Stimulated activated effector memory CD8-positive, alpha-beta T cell treated with anti-CD3 and anti-CD28 coated beads, Interleukin-12 subunit alpha, Interleukin-12 subunit beta, amount 100 ng/mL, for 72 hours (primary cell): Measurements from ENCODE around the gene SERPINB3.
"Not testable (repeated sequence)": the region's sequence is repeated elsewhere in the genome, so short reads cannot be mapped to it uniquely, and the experiment has no call there.

Source experiments
- ATAC-seq: fragments of 150-1000 bp; cut with Tn5 transposase; 2 replicates; pipeline ENCODE4 v1.10.0; 2021
- DNase-seq, 2 donors: peaks; one replicate each; pipeline ENCODE4 v3.0.0; 2021 to 2022; ENCODE audit warnings: low spot score in 2 of 2
- H3K27ac Mint-ChIP-seq: one replicate; pipeline ENCODE4 v1.8.0; 2022; ENCODE audit warnings: mild to moderate bottlenecking, mixed read lengths
- H3K36me3 Mint-ChIP-seq: one replicate; pipeline ENCODE4 v1.8.0; 2022; ENCODE audit warnings: mild to moderate bottlenecking, mixed read lengths
- H3K4me1 Mint-ChIP-seq: one replicate; pipeline ENCODE4 v1.8.0; 2022; ENCODE audit warnings: mixed read lengths
- H3K4me3 Mint-ChIP-seq: one replicate; pipeline ENCODE4 v1.8.0; 2022; ENCODE audit warnings: mild to moderate bottlenecking, mixed read lengths
- H3K9me3 Mint-ChIP-seq: one replicate; pipeline ENCODE4 v1.8.0; 2022; ENCODE audit warnings: mixed read lengths

The SERPINB3 gene

DNA sequence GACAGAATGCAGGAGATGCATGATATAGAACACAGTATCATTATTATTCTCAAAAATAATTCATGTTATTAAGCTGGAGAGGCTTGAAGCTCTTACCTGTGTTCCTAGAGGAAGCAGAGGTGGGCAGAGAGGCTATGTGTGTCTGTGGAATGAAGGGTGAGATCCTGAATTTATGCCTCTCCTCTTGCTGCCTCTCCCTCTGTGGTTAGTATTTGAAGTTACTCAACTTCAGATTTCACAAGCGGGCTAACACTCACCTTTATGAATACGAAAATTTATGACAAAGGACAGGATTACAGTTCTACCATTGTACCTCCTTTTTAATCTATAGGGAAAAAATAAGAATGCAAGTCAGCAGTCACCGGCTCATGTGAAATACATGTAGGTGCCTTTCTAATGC, at the start of gene SERPINB3:
Gene SERPINB3, minus strand, starts transcription at position 144 of the 400 bp plus-strand sequence. CDS start 677 bp downstream, outside the sequence.
- H3K27ac Mint-ChIP-seq, H3K36me3 Mint-ChIP-seq, DNase-seq, H3K9me3 Mint-ChIP-seq, H3K4me3 Mint-ChIP-seq, ATAC-seq, H3K4me1 Mint-ChIP-seq: not testable (repeated sequence)

DNA sequence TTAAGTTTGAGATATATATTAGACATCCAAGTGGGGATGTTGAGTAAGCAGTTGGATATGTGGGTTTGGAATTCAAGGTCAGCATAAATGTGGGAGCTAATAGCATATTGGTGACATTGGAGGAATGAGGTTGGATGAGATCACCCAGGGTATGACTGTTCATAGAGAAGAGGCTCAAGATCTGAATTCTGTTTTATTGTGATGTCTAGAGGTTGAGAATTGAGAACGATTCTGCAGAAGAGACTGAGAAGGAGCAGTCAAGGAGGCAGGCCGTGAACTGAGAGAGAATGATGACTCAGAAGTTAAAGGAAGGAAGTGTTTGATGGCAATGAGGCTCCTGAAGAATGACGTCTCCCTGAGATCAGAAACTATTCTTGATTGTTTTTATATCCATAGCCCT, 47.0 kb upstream of the SERPINB3 start:
- Mint-ChIP-seq H3K4me1 (no peaks in the 10 kb centered on the region), H3K4me3 (no peak overlapping the region), H3K36me3 (no peaks in the 10 kb centered on the region), H3K27ac (no peak overlapping the region), H3K9me3 (peaks cover 8% of the 10 kb centered on the region)
- no peak for DNase-seq
- no peak for ATAC-seq

DNA sequence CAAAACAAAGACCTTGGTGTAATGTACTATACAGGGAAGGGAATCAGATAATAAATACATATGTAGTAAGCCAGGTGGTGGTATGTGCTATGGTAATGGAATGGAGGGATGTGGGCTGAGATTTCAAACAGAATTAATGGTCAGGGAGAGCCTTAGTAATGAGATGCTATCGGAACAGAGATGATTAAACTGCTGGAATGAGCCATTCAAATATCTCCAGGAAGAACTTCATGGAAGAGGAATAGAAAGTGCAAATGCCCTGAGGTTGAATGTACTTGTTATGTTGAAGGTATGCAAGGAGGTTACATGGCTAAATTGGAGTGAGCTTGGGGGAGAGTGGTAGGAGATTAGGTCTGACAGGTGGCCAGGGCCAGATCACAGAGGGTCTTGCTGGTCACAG, 46.1 kb upstream of the SERPINB3 start:
- H3K9me3 Mint-ChIP-seq, result no peaks in the 10 kb centered on the region

DNA sequence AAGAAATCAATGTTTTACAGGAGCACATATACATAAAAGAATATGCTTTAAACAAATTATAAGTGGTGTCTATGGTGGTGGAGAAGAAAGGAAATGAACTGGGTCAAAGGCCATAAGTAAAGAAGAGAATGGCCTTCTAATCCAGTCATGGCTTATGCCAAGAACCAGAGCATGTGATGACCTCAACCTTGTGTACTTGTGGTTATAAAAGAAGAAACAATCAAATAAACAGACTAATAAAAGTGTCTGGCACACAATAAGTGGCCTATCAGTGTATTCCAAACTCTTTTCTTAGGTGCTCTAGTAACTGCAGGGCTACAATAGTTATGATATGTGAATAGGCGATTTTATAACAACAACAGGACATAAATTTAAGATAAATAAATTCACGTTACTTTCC, 43.7 kb upstream of the SERPINB3 start:
- H3K27ac Mint-ChIP-seq, result no peak overlapping the region
- H3K4me3 Mint-ChIP-seq, result no peak overlapping the region
- no peak for DNase-seq
- H3K9me3 Mint-ChIP-seq, result no peaks in the 10 kb centered on the region
- no peak for ATAC-seq
- H3K4me1 Mint-ChIP-seq, result no peaks in the 10 kb centered on the region
- no peaks in the 10 kb centered on the region for H3K36me3 Mint-ChIP-seq

More for the DNA sequence above, 46.1 kb upstream of the SERPINB3 start:
- Mint-ChIP-seq H3K27ac (no peak overlapping the region), H3K36me3 (no peaks in the 10 kb centered on the region), H3K4me3 (no peak overlapping the region), H3K4me1 (no peaks in the 10 kb centered on the region)
- ATAC-seq (no peak), DNase-seq (no peak)

DNA sequence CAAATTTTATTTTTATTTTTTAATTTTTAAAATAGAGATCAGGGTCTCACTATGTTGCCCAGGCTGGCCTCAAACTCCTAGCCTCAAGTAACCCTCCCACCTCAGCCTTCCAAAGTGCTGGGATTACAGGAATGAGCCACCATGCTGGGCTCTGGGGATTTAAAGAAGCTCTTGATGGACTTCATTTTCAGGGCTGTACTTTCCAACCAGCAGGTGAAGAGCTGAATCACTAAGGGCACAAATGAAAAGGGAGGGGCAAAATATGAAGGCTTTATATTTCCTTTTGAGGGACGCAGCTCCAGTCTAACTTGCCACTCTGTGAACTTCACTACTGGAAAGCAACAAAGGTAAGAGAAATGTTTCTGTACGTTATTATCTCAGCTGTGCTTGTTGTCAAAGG, 41.0 kb upstream of the SERPINB3 start, which contains the start of gene SERPINB11:
Gene SERPINB11, plus strand, starts transcription at position 301 of the 400 bp plus-strand sequence. CDS start 7,234 bp downstream, outside the sequence.
- H3K27ac Mint-ChIP-seq, result no peak within 1 kb of the TSS
- no peaks in the 10 kb centered on the region for H3K9me3 Mint-ChIP-seq
- H3K4me3 Mint-ChIP-seq, result no peak within 1 kb of the TSS
- DNase-seq, result no peak
- H3K4me1 Mint-ChIP-seq, result no peaks in the 10 kb centered on the region
- no peak for ATAC-seq
- no peaks in the 10 kb centered on the region for H3K36me3 Mint-ChIP-seq

DNA sequence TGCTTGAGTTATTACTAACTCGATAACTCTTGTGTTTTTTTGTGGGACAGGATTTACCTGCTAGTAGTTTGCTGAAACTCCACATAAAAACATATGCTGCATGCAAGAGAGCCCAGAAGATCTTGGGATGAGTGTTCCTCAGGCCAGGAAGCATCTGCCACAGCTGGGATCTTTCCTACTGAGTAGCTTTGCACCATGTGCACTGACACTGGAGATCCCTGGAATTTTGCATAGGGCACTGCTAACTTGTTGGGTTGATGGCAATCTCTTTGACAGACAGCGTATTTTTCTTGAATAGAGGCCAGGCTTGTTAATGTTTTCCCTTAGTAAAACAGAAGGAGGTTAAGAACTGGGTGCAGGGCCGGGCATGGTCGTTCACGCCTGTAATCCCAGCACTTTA, 40.3 kb upstream of the SERPINB3 start:
- DNase-seq (no peak), ATAC-seq (no peak)
- no peak overlapping the region for H3K27ac Mint-ChIP-seq
- H3K4me3 Mint-ChIP-seq, result no peak overlapping the region
- no peaks in the 10 kb centered on the region for H3K36me3 Mint-ChIP-seq
- no peaks in the 10 kb centered on the region for H3K9me3 Mint-ChIP-seq
- no peaks in the 10 kb centered on the region for H3K4me1 Mint-ChIP-seq

DNA sequence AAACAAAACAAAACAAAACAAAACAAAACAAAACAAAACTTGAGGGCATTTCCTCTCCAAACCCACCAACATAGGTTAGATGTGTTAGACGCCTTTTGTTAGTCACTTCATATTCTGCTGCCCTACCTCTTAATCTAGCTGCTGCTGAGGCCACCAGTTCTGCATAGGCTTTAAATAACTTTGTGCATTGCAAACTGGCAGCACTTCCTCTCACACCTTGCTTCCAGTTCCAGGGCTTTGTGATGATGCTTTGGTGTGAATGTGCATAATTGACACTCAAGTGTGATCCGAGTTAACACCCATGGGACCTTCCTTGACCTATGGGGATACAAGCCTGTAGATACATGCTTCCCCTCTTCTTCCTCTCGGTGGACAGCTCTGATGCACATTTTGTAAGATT, 38.8 kb upstream of the SERPINB3 start:
- ATAC-seq, result no peak
- H3K9me3 Mint-ChIP-seq, result no peaks in the 10 kb centered on the region
- no peaks in the 10 kb centered on the region for H3K4me1 Mint-ChIP-seq
- no peaks in the 10 kb centered on the region for H3K36me3 Mint-ChIP-seq
- no peak overlapping the region for H3K4me3 Mint-ChIP-seq
- no peak overlapping the region for H3K27ac Mint-ChIP-seq
- no peak for DNase-seq

DNA sequence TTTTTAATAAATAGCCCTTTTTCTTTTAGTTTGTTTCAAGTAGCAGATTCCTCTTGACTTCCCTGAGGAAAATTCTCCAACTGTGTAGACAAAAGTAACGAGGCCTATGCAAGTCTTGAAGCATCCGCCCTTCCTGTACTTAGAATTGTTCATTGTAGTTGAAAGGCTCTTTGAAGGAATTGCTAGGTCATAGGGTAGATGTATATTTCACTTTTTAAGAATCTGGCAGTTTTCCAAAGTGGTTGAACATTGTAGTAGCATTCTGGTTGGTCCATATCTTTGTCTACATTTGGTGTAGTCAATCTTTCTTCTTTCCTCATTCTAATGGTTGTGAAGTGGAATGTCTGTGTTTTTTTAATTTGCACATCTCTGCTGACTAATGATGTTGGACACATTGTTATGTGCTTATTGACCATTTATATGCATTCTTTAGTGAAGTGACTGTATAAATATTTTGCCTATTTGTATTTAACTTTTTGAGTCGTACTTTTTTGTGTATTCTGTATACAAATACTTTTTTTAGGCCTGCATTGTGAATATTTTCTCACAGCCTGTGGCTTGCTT, 35.5 kb upstream of the SERPINB3 start:
- Mint-ChIP-seq H3K4me1 (no peaks in the 10 kb centered on the region), H3K36me3 (no peaks in the 10 kb centered on the region), H3K4me3 (no peak overlapping the region), H3K27ac (no peak overlapping the region), H3K9me3 (no peaks in the 10 kb centered on the region)
- ATAC-seq (no peak), DNase-seq (no peak)

DNA sequence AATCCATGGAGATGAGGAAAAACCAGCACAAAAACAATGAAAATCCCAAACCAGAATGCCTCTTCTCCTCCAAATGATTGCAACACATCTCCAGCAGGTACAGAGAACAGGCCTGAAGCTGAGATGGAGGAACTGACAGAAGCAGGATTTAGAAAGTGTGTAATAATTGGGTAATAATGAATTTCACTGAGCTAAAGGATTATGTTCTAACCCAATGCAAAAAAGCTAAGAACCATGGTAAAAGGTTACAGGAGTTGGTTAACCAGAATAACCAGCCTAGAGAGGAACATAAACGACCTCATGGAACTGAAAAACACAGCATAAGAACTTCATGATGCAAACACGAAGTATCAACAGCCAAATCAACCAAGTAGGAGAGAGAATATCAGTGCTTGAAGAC, 27.4 kb upstream of the SERPINB3 start:
- Mint-ChIP-seq H3K9me3 (peaks cover 7% of the 10 kb centered on the region), H3K4me1 (no peaks in the 10 kb centered on the region), H3K4me3 (no peak overlapping the region), H3K36me3 (no peaks in the 10 kb centered on the region), H3K27ac (no peak overlapping the region)
- no peak for ATAC-seq
- DNase-seq, result no peak

DNA sequence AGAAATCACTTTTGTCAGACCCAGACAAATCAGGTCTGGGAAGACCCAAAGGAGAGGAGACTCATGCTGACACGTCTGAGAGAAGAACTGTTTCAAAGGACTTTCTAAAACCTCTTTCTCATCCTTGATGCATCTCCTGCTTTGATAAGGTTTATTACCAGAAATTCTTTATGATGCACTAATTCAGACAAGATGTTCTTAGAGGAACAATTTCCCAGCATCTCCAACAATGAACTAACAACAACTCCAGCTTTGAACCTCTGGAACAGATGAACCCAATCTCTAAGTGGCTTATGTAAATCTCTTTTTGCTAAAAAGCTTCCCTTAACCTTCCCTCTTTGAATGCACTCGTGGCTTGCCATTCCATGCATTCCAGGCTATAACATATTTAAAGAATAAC, 25.2 kb upstream of the SERPINB3 start:
- Mint-ChIP-seq H3K4me1 (no peaks in the 10 kb centered on the region), H3K9me3 (peaks cover 10% of the 10 kb centered on the region), H3K36me3 (no peaks in the 10 kb centered on the region), H3K27ac (no peak overlapping the region), H3K4me3 (no peak overlapping the region)
- no peak for ATAC-seq
- no peak for DNase-seq

DNA sequence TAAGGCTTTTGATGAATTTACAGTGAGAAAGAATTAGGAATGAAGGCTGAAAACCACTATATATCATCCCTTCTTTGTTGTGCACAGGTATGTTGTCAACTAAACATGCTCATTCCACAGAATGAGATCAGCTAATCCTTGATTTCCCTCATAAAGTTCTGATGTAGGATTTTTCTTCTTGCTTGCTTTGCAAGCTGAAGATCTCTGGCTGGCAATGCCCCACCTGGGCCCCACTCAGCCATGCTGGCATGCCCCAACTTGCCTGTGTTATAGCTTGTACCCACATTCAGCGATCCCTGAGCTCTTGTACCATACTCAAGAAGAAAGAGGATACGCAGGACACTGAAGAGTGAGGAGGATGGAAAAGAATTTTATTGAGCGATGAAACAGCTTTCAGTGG, 23.0 kb upstream of the SERPINB3 start:
- H3K4me1 Mint-ChIP-seq, result no peaks in the 10 kb centered on the region
- H3K4me3 Mint-ChIP-seq, result no peak overlapping the region
- DNase-seq (no peak), ATAC-seq (no peak)
- no peak overlapping the region for H3K27ac Mint-ChIP-seq
- no peaks in the 10 kb centered on the region for H3K36me3 Mint-ChIP-seq
- H3K9me3 Mint-ChIP-seq, result peaks cover 9% of the 10 kb centered on the region

DNA sequence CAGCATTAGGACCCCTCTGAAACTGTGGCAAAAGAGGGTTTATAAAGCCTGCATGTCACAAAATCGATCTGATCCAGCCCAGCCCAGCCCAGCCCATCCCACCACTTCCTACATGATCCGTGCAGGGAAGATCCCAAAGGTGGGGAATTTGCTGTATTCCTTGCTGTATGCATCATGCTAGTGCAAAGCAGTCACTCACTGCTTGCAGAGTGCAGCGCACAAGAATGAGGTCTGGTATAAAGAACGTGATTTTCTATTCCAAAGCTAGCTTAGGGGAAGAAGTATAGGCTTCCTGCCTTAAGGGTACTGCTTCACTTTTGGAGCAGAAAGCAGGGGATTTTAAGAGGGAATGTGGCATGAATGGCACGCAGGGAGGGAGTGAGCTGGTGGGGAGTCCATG, 22.2 kb upstream of the SERPINB3 start:
- DNase-seq, result no peak
- H3K4me3 Mint-ChIP-seq, result no peak overlapping the region
- no peak overlapping the region for H3K27ac Mint-ChIP-seq
- H3K36me3 Mint-ChIP-seq, result no peaks in the 10 kb centered on the region
- no peaks in the 10 kb centered on the region for H3K4me1 Mint-ChIP-seq
- peaks cover 9% of the 10 kb centered on the region for H3K9me3 Mint-ChIP-seq
- ATAC-seq, result no peak

DNA sequence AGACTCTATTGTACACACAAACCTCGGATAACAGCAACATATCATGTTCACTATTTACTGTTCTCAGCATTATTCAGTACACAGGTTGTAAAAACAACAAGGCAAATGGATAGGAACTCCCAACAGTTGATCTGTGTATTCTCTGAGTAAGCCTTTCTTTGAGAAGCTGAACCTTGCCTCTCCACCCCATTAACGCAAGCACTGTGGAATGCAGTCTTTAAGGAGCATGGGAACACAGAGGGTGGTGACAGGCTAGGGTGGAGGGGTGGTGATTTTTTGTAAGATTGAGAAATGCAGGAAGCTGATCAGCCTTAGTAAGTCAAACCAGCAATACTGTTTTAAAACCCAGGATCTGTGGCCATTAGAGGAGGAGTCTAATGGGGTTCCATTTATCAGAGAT, 21.5 kb upstream of the SERPINB3 start:
- DNase-seq (no peak), ATAC-seq (no peak)
- H3K9me3 Mint-ChIP-seq, result peaks cover 9% of the 10 kb centered on the region
- H3K36me3 Mint-ChIP-seq, result no peaks in the 10 kb centered on the region
- H3K27ac Mint-ChIP-seq, result no peak overlapping the region
- H3K4me3 Mint-ChIP-seq, result no peak overlapping the region
- no peaks in the 10 kb centered on the region for H3K4me1 Mint-ChIP-seq

DNA sequence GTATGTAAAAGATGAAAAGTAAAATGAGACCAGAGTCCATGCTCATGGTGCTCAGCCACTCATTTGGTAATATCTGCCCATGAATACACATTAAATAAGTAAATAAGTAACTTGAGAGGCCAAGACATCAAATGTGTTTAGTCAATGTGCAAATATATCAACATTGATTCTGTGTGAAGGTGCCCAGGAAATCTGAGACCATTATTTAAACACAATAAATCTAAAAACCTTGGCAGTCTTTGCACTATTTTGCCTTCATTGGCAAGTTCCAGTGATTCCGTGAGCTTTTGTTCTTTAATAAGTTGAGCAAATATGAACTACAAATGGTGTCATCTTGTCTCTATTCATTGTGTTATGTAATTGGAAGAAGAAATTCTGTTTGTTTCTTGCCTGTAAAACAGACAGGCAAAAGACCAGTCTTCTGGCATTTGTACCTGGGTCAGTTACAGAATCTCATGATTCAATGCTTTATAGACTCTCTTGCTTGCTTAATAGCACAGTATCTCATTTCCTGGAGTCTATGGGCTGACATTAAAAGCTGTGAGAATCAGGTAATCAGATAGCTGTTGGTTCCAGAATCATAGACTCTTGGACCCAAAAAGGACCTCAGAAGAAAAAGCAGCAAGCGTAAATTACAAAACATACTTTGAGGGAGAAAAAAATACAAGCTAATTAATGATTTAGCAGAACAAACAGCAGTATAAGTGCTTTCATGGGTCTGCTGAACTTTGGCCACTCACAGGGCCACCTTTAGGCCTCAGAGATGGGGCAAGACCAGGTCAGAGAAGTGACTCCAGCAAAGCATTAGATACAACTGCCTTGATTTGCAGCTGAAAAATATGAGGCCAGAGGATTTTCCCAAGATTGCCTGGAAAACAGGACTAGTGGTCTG, 20.0 kb upstream of the SERPINB3 start:
- ATAC-seq, result no peak
- Mint-ChIP-seq H3K4me1 (no peaks in the 10 kb centered on the region), H3K9me3 (peaks cover 9% of the 10 kb centered on the region), H3K27ac (no peak overlapping the region), H3K36me3 (no peaks in the 10 kb centered on the region), H3K4me3 (no peak overlapping the region)
- DNase-seq, result no peak

DNA sequence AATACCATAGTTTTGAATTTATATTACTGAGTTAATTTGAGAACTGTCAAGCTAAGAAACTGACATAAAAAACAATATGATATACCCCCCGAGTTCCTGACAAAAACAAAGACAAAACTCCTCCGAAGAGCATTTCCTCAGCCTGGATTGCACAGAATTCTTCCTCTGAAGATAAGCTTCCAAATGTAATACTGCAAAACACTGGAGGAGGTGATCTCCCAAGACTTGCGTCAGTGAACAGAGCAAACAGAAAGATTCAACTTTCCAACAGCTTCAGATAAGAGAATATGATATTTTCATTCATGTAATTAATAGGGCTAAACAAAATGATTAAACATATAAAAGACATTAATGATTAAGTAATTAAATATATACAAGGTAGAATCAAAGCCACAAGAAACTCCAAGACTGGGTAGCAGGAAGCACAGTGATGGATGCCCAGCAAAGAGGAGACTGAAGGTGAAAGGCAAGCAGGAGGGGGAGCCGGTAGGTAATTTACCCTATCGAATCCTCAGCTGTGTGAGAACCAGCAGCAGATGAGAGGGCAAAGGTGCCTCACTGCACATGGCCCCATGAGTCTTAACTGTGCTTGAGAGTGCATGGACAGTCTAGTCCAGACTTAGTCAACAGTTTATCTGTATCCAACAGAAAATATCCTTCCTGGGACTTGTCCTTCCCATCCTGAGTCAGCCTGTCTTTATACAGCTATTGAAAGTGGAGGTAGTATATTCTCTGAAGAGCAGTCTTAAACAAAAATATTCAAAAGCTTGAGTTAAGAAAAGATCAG, 18.3 kb upstream of the SERPINB3 start:
- Mint-ChIP-seq H3K36me3 (no peaks in the 10 kb centered on the region), H3K4me1 (no peaks in the 10 kb centered on the region)

More for the DNA sequence above, 18.3 kb upstream of the SERPINB3 start:
- Mint-ChIP-seq H3K4me3 (no peak overlapping the region), H3K27ac (no peak overlapping the region), H3K9me3 (peaks cover 6% of the 10 kb centered on the region)
- ATAC-seq, result no peak
- DNase-seq, result no peak
